GM12865 (cell line): ENCODE results near the gene WRAP73.
A peak's percentile ranks its signal among the peaks of the same experiment; 100 is the strongest.

Experiments used
- DNase-seq: peaks from one replicate; pipeline ENCODE4 v3.0.0; 2010; ENCODE audit warnings: low read depth
- H3K4me3 ChIP-seq: 2 replicates; pipeline ENCODE4 v1.5.1; 2011; ENCODE audit warnings: mild to moderate bottlenecking, low read depth, low read length, control low read depth
- TF ChIP-seq, protein P1 (sequence below): IDR thresholded peaks from 2 replicates; pipeline ENCODE4 v1.5.1; 2011; ENCODE audit warnings: low read length, control low read depth, low read depth, inconsistent platforms; ENCODE audit not compliant: insufficient read depth; ENCODE audit errors: missing control alignments

Gene WRAP73

DNA sequence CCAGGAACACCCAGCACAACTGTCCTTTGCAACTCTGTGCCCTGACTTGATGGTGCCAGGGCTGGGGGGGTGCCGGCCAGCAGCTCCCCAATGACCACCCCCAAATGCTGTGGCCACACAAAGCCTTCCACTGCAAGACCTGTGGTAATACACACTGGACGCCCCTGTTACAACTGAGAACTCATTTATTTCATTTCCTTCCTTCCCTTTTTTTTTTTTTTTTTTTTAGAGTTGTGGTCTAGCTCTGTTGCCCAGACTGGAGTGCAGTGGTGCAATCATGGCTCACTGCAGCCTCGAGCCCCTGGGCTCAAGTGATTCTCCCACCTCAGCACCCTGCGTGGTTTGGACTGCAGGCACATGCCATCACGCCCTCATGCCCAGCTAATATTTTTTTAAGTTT is 27.6 kb upstream of the WRAP73 start:
- TF ChIP-seq, protein P1, sequence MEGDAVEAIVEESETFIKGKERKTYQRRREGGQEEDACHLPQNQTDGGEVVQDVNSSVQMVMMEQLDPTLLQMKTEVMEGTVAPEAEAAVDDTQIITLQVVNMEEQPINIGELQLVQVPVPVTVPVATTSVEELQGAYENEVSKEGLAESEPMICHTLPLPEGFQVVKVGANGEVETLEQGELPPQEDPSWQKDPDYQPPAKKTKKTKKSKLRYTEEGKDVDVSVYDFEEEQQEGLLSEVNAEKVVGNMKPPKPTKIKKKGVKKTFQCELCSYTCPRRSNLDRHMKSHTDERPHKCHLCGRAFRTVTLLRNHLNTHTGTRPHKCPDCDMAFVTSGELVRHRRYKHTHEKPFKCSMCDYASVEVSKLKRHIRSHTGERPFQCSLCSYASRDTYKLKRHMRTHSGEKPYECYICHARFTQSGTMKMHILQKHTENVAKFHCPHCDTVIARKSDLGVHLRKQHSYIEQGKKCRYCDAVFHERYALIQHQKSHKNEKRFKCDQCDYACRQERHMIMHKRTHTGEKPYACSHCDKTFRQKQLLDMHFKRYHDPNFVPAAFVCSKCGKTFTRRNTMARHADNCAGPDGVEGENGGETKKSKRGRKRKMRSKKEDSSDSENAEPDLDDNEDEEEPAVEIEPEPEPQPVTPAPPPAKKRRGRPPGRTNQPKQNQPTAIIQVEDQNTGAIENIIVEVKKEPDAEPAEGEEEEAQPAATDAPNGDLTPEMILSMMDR: no peak
- H3K4me3 ChIP-seq: peak overlapping the region; percentile 26
- peak; percentile 58 for DNase-seq

DNA sequence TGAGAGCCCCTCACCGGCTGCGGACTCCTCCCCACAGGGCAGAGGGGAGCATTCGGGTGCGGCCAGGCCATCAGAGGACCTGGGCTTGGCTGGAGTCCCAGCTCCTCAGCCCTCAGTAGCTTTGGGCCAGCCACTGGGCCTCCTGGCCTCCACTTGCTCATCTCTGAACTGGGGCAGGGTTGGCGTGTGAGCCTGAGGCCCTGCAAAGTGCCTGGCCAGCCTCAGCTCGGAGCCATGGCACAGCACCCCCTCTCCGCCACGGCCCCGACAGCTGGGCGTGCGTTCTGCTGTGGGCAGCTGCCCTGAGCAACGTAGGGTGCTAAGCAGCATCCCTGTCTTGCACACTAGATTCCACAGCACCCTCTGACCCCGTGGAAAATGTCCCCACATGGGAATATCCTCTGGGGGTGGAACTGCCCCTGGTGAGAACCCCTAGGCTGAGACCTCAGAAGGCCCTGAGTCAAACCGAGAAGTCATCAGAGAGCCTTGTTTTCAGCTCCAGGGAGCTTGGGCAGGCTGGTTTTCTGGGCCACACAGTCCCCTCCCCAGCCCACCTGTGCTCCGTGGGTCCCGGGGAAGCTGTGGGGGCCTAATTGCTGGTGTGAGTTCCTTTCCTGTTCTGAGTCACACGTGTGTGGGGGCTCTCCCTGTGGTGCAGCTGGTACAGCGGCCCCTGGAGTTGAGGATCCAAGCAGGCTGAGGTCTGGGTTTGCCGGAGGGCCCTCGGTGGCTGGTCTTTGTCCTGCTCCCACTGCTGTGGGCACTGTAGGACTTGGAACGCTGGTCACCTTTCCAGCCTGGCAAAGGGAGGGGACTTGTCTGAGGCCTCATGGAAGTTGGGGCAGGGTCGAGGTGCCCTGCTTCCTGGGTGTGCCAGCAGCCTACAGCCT is 26.9 kb upstream of the WRAP73 start:
- DNase-seq: peak; percentile 97
- peak overlapping the region; percentile 26 for H3K4me3 ChIP-seq
- TF ChIP-seq, protein P1: peak; percentile 43

DNA sequence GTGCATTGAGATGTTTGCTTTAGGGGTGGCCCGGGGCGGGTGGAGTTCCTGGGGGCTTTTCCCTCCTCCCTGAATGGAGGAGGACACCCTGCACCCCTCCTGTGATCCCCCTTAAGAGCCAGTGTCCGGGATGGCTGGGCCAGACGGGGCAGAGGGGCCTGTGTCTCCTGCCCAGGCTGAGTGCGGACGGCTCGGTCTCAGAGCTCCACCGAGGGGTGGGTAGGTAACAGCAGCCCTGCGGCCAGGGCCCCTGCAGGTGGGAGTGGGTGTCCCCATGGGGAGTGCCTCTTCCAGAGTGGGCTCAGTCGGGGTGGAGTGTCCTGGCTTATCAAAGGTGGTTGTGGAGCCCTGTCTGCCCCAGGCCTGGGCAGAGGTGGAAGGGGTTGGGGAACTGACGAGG is 25.5 kb upstream of the WRAP73 start:
- no peak overlapping the region for H3K4me3 ChIP-seq
- TF ChIP-seq, protein P1: no peak
- no peak for DNase-seq

GRCh38 chr1:3674100-3675094 is 24.5 kb upstream of the WRAP73 start:
- TF ChIP-seq, protein P1: no peak
- peak overlapping the region; percentile 75 for H3K4me3 ChIP-seq
- peak; percentile 84 for DNase-seq

- TF ChIP-seq, protein P1: peak; percentile 42
- peak overlapping the region; percentile 75 for H3K4me3 ChIP-seq
- peak; percentile 90 for DNase-seq
Measured at GRCh38 chr1:3673381-3674099, 23.6 kb upstream of the WRAP73 start.

DNA sequence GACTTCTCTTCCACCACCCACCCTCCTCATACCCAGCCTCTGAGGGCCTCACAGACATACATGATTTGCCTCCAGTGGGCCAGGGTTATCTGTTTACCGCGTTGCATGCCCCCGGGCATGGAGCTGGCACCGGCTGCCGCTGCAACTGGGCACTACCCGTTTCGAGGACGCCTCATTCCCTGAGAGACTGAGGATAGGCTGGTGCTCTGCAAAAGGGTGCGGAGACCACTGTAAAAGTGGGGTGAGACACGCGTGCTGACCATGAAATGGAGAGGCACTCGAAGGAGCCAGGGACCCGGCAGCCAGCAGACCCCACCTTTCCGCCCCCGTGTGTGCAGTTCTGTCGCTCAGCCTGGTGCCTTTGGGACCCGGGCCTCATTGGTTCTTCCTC is 23.1 kb upstream of the WRAP73 start:
- TF ChIP-seq, protein P1: no peak
- H3K4me3 ChIP-seq: peak overlapping the region; percentile 75

More for the DNA sequence above, 23.1 kb upstream of the WRAP73 start:
- DNase-seq: no peak
